HG03097 (cell line): ENCODE results near the gene SNCAIP.
"Not testable (repeated sequence)": the region's sequence is repeated elsewhere in the genome, so short reads cannot be mapped to it uniquely, and the experiment has no call there.

Source experiments
- ATAC-seq: cut with Tn5 transposase; IDR thresholded peaks from one replicate; pipeline ENCODE4 v1.9.1; 2021; ENCODE audit not compliant: unreplicated experiment, low FRiP score

Gene SNCAIP

DNA sequence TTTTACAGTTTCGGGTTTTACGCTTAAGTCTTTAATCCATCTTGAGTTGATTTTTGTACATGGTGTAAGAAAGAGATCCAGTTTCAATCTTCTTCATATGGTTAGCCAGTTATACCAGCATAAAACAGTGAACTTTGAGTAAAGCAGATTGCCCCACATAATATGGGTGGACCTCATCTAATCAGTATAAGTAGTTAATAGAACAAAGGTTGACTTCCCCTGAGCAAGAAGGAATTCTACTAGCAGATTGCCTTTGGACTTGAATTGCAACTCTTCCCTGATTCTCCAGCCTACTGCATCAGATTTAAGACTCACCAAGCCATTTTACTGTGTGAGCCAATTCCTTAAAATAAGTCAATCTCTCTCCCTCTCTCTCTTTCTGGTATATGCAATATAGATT is 173.2 kb downstream of the SNCAIP start:
- no peak for ATAC-seq

DNA sequence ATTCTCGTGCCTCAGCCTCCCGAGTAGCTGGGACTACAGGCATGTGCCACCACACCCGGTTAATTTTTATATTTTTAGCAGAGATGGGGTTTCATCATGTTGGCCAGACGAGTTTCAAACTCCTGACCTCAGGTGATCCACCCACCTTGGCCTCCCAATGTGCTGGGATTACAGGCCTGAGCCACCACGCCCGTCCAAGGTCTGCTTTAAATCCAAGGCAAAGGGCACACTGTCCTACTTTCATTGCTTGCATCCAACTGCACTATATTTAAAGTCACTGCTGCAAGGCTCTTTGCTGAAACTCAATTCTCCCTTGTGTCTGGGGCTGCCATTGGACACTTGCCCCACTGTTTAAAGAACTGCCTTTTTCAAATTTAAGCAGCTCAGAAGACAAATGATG is 174.6 kb downstream of the SNCAIP start:
- not testable (repeated sequence) for ATAC-seq

DNA sequence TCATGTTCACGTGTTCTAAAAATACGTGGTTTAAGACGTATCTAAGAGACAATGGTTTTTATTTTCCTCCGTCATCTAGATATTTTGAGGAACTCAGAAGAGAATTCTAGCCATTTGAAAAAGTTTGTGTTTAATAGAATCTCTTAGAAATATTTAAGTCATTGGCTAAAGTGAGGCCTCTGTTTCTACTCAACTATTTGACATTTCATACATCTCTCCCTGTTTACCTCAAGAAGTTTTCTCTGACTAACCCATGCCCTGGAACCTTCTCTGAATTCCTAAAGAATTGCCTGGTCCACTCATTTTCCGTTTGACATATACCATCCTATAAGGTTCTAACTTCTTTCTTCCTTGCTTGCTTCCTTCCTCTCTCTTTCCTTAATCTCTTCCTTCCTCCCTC is 178.7 kb downstream of the SNCAIP start:
- no peak for ATAC-seq

DNA sequence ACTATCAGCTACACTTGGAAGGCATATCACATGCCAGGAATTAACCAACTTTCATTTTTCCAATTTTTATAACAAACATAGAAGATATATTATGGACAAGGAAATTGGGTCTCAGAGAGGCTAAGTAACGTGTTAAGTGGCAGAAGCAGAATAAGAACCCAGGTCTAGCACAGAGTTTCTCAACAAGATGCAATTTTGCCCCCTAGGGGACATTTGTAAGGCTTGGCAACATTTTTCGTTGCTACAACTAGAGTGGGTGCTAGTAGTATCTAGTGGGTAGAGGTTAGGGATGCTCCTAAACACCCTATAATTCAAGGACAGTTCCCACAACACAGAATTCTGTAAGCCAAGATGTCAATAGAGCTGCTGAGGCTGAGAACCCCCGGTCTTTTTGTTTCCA is 180.6 kb downstream of the SNCAIP start:
- no peak for ATAC-seq

DNA sequence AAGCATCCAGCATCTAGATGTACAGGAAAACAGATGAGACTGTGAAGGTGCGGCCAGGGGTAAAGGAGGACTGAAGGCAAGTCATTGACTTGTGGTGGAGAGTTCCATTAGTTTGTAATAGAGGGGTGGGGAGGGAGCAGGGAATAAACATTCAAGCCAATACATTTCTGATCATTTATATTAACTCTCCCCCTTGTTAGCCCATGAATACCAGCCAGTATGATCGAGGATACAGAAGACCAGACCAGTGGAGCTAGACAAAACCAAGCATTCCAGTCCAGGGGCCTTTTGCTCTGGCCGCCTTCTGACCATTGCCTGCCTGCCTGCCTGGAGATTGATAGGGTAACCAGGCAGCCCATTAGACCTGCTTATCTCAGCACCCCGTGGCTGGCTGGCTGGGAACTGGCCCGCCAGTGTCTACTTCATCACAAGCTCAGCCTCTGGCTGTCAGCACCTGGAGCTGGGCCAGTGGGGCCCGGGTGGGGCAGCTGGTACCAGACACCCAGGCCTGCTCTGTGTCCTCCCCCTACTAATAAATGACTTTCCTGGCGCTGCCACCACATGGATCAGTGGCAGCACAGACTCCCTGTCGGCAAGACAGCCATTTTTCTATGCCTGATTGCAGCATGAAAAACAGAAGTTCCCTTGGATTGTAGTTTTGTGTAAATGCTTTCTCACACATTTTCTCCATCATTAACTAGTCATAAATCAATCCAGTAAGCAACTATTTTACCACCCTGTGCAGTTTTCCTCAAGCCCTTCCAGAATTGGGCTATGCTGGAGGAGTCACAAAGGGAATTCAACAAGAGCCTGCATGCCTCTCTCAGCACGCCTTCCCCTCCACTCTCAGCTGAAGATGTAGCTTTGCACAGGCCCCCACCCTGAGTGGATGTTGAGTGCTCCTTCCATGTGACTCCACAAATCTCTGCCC is 181.3 kb downstream of the SNCAIP start:
- ATAC-seq: no peak

DNA sequence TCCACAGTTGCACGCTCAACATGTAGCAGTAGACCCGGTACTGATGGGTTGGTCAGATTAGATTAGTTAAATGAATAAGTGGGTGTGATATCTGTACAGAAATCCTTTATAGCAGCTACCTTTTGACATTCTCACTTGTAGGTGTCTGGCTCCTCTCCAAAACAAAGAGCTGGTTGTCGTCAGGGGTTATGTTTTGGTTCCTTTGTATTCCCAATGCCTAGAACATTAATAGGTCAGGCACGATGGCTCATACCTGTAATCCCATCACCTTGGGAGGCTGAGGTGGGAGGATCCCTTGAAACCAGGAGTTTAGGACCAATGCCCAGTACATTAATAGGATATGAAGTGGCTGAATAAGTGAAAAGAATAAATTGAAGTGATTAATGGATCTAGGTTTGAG is 182.1 kb downstream of the SNCAIP start:
- no peak for ATAC-seq

DNA sequence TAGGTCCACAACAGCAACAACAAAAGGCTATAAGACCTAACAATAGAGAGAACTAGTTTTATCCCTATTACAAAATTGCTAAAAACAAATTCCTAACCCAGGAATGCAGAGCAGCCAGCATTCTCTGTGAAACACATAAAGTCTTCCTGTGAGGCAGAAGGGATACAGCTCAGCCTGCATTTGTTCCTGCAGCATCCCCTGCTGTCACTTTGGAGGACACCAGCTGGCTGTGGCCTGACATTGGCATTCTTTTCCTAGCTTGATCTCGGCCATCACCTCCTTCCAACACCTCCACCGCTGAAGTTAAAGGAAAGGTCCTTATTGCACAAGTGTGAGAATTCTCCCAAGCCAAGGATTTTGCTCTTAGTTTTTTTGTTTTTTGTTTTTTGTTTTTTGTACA is 186.1 kb downstream of the SNCAIP start:
- ATAC-seq: no peak

DNA sequence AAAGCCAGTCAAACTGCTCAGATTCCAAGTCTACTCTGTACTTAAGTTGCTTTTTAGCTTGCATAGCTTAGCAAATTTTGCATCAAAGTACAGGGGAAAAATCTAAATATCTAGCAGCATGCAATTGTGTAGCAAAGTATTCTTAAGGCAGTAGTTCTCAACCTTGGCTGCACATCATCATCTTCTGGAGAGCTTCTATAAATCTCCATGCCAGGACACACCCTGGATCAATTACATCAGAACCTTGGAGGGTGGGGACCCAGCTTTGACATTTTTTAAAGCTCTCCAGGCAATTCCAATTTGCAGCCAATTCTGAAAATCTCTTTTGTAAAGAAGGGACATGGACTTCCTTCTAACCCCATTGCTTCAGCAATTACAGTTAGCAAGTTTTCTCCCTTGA is 187.5 kb downstream of the SNCAIP start:
- ATAC-seq: no peak

DNA sequence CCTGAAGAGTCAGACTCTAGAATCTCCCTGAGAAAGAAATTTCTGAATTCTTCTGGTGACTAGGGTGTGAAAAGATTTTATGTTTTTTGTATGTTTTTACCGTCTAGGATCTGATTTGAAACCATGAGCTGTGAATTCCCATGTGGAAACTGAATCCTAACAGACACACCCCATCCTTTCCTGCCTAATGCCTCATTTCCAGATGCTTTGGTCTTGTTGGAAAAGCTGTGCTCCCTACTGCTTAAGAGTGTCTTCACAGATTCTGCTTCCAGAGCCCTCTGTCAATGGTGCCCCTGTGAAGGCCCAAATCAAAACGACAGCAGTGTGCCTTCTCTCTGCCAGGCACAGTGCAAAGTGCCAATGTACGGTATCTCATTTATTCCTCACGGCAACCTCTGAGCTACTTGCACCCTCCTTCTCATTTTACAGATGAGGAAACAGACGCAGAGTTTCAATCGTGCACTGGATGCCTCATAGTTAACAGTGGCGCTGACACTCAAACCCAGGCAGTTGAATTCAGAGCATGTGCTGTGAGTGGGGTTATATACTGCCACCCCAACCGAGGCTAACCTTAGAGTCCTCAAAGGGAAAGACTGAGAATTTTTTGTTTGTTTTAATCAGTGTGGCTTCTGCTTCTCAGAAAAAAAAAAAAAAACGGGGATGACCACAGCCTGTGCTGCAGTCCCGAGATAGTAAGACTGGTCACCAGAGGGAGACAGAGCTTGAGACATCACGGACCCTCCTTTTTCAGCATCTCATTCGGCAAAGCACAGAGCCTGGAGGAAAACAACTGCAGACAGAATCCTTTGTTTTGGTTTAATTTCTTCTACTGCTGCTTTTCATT is 188.4 kb downstream of the SNCAIP start:
- ATAC-seq: no peak

DNA sequence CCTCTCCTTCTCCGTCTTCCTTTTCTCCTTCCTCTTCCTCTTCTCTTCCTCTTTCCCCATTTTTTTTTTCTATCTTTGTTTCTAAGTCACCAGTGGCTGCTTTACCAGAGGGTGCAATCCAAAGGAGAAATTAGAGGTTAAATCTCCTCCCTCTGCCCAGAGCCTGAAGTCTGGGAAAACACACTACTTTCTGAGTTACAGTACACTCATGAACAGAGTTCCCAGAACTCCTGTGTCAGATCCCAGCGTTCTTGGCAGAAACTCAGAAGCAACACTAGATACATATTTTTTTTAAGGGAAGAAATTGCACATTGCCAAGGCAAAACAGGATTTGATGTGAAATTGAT is 189.0 kb downstream of the SNCAIP start:
- no peak for ATAC-seq

DNA sequence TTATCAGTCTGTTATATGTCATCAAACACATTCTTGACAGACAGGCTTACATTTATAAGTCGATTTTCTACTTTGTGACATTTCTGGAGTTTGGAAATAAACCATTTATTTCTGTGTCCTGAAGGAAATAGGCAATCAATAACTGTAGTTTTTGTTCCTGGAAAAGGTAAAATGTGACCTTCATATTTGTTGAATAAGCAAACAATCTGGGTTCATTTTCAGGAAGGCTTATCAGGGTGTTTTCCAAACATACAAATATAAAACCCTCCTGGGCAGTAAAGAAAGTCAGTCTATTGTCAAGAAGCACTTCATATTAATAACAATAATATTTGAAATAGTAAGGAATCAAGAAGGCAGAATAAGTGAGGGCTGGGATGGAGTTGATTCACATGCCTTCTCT is 195.0 kb downstream of the SNCAIP start:
- ATAC-seq: no peak

DNA sequence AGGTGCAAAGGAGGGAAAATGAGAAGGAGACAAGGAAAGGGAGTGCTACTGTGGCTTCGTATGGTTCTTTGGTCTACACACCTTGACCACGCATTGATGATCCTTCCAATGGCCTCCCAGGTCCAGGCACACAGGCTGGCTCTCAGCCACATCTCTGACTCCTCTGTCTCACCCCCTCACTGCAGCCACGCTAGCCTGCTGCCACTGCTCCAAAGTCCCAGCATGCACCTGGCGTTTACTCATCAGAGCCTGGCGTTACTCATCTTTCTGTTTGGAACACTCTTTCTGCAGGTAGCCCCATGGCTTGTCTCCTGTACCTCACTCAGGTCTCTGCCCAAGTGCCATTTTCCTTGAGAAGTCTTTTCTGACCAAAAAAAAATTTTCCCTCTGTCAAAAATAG is 195.5 kb downstream of the SNCAIP start:
- ATAC-seq: no peak

DNA sequence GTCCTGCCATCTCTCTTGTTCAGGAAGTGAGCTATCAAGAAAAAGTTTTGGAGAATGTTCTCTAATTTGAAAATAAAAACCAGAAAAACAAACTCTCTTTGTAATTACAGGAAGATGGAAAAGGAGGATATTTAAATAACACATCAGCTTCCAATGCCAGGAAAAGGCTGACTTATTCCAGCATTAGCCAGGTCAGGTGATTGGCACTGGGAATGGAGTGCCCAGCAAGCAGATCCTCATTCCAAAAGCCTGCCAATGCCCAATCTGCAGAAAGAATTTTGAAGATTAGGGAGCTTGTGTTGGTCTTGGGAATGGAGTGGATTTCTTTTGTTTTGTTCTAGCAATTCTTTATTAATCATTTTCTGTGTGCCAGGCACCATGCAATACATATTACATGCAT is 196.6 kb downstream of the SNCAIP start:
- ATAC-seq: no peak
